Activated CD4-positive, alpha-beta T cell treated with anti-CD3 and anti-CD28 coated beads, Interleukin-2, amount 10 ng/mL, durations not matched to agents 24 days and 14 days (primary cell): Measurements from ENCODE around the gene CGB3. TPM values are rescaled to one million over a fixed set of nuclear protein-coding genes. Genes with fewer than 3 reads are reported as not detected.

Experiments used
- DNase-seq: peaks from one replicate; pipeline ENCODE4 v3.0.0; 2022
- H3K27ac Mint-ChIP-seq: one replicate; pipeline ENCODE4 v1.8.0; 2022; ENCODE audit warnings: mild to moderate bottlenecking, mixed read lengths
- H3K27me3 Mint-ChIP-seq: one replicate; pipeline ENCODE4 v1.8.0; 2022; ENCODE audit warnings: mixed read lengths
- H3K36me3 Mint-ChIP-seq: one replicate; pipeline ENCODE4 v1.8.0; 2022; ENCODE audit warnings: low read depth, mild to moderate bottlenecking, mixed read lengths
- H3K4me1 Mint-ChIP-seq: one replicate; pipeline ENCODE4 v1.8.0; 2021; ENCODE audit warnings: mixed read lengths
- H3K4me3 Mint-ChIP-seq: one replicate; pipeline ENCODE4 v1.8.0; 2022; ENCODE audit warnings: mild to moderate bottlenecking, moderate library complexity, mixed read lengths
- H3K9me3 Mint-ChIP-seq: one replicate; pipeline ENCODE4 v1.8.0; 2021; ENCODE audit warnings: mixed read lengths
- intact Hi-C: fragments of 100-400 bp; cut with micrococcal nuclease; formaldehyde crosslinking; loops from one replicate; pipeline ENCODE4 v1.15.1; 2023
- total RNA-seq: library from RNA; stranded (reverse); gene quantifications from 2 replicates; pipeline ENCODE4 v1.2.3, GENCODE V29; 2022

CGB3 gene
- total RNA-seq, 1 donor from 2014 or later, result not detected

- H3K27ac Mint-ChIP-seq, result no peak overlapping the region
- peaks cover 17% of the 10 kb centered on the region for H3K36me3 Mint-ChIP-seq
- no peak overlapping the region for H3K4me3 Mint-ChIP-seq
- H3K27me3 Mint-ChIP-seq, result peaks cover 24% of the 10 kb centered on the region
- DNase-seq, result no peak
- peaks cover 17% of the 10 kb centered on the region for H3K4me1 Mint-ChIP-seq
- intact Hi-C loops, result no loop called here
- no peaks in the 10 kb centered on the region for H3K9me3 Mint-ChIP-seq
These were observed 7.9 kb downstream of the CGB3 start for GRCh38 chr19:49016067-49016839.

- H3K9me3 Mint-ChIP-seq, result no peaks in the 10 kb centered on the region
- intact Hi-C loops, result no loop called here
- no peak overlapping the region for H3K4me3 Mint-ChIP-seq
- no peak for DNase-seq
- no peak overlapping the region for H3K27ac Mint-ChIP-seq
- H3K36me3 Mint-ChIP-seq, result peaks cover 26% of the 10 kb centered on the region
- H3K27me3 Mint-ChIP-seq, result peaks cover 11% of the 10 kb centered on the region
- H3K4me1 Mint-ChIP-seq, result peaks cover 10% of the 10 kb centered on the region
These were observed 9.3 kb downstream of the CGB3 start for GRCh38 chr19:49014870-49015255.

DNA sequence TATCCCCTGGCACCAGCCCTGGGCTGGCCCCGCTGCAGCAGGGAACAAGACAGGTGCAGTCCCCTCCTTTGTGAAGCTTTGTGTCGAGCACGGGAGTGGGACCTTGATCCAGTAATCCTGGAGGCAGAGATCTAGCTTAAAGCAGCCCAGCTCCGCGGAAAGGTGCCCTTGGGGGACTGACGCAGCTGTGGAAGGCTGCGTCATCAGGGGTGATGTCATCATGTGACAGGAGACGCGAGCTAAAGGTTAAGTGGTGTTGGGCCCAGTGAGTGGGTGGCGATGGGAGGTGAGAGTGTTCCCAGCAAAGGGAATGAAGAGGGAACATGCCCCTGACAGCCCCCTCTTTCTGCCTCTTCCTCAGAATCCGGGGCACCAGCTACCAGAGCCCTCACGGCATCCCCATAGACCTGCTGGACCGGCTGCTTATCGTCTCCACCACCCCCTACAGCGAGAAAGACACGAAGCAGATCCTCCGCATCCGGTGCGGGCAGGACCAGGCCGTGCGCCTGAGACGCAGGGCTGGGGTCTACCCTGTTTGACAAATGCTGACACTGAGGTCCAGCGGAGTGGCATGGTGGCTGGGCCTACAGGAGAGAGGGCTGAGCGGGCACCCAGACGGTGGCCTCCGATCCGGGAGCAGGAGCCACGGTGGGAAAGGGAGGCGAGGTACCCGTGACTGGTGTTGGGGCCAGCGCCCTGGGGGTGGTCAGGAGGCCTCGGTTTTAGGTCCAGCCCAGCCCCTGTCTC is 9.8 kb downstream of the CGB3 start:
- DNase-seq, result no peak
- peaks cover 30% of the 10 kb centered on the region for H3K36me3 Mint-ChIP-seq
- no peak overlapping the region for H3K4me3 Mint-ChIP-seq
- no peaks in the 10 kb centered on the region for H3K9me3 Mint-ChIP-seq
- peaks cover 8% of the 10 kb centered on the region for H3K27me3 Mint-ChIP-seq
- peaks cover 10% of the 10 kb centered on the region for H3K4me1 Mint-ChIP-seq
- intact Hi-C loops, result no loop called here
- no peak overlapping the region for H3K27ac Mint-ChIP-seq

- Mint-ChIP-seq H3K27me3 (no peaks in the 10 kb centered on the region), H3K9me3 (no peaks in the 10 kb centered on the region), H3K4me1 (no peaks in the 10 kb centered on the region), H3K27ac (no peak overlapping the region), H3K4me3 (no peak overlapping the region), H3K36me3 (peaks cover 38% of the 10 kb centered on the region)
- intact Hi-C loops, result no loop called here
- DNase-seq, result no peak
These were observed 12.9 kb downstream of the CGB3 start for GRCh38 chr19:49011194-49011593.

DNA sequence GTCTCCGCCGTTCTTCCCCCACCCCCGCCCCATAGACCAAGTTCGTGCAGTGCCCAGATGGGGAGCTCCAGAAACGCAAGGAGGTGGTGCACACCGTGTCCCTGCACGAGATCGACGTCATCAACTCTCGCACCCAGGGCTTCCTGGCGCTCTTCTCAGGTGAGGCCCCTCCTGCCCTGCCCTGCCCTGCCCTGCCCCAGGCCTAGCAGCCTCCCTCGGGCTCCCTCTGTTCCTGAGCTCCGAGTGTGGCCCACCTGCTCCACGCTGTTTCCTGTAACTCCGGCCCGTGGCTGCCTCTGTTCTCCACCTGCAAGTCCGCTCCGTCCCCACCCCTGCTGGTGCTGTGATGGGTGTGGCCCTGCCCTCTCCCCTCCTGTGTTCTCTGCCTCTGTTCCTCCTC is 13.7 kb downstream of the CGB3 start:
- Mint-ChIP-seq H3K27me3 (no peaks in the 10 kb centered on the region), H3K36me3 (peaks cover 34% of the 10 kb centered on the region), H3K27ac (no peak overlapping the region), H3K9me3 (no peaks in the 10 kb centered on the region), H3K4me3 (no peak overlapping the region), H3K4me1 (no peaks in the 10 kb centered on the region)
- no peak for DNase-seq
- intact Hi-C loops, result no loop called here

- H3K9me3 Mint-ChIP-seq, result no peaks in the 10 kb centered on the region
- DNase-seq, result no peak
- no peaks in the 10 kb centered on the region for H3K4me1 Mint-ChIP-seq
- peaks cover 40% of the 10 kb centered on the region for H3K36me3 Mint-ChIP-seq
- H3K27ac Mint-ChIP-seq, result no peak overlapping the region
- intact Hi-C loops, result no loop called here
- no peak overlapping the region for H3K4me3 Mint-ChIP-seq
- H3K27me3 Mint-ChIP-seq, result no peaks in the 10 kb centered on the region
These were observed 14.3 kb downstream of the CGB3 start for GRCh38 chr19:49009828-49010227.

- H3K27me3 Mint-ChIP-seq, result no peaks in the 10 kb centered on the region
- peaks cover 45% of the 10 kb centered on the region for H3K36me3 Mint-ChIP-seq
- no peaks in the 10 kb centered on the region for H3K4me1 Mint-ChIP-seq
- no peak overlapping the region for H3K4me3 Mint-ChIP-seq
- no peak overlapping the region for H3K27ac Mint-ChIP-seq
- DNase-seq, result no peak
- H3K9me3 Mint-ChIP-seq, result no peaks in the 10 kb centered on the region
- intact Hi-C loops, result no loop called here
These were observed 17.2 kb downstream of the CGB3 start for GRCh38 chr19:49006905-49007304.

DNA sequence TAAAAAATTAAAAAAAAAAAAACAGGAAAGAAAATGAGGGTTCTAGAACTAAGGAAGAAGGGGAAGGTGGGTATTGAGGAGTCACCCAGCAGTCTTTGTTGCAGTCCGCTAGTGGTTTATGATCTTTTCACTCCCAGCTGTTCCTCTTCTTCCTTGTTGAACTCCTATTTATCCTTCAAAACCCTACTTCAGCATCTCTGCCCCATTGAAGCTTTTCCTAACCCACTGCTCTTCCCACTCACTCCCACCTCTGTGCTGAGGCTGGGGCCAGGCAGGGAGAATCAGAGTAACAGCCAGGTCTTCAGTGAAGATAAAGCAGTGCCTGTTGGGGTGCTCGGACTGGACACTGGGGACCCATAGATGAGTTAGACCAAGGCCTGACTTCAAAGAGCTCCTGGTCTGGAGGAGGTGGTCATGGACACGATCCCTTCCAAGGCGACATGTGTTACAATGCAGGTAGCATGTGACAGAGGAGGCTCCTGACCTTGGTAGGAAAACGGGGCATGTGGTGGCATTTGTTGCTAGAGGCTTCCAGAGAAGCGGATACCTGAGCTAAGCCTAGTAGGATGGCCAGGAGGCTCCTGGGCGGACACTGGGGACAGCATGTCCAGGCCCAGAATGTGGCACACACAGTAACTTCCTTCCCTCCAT is 19.0 kb downstream of the CGB3 start:
- Mint-ChIP-seq H3K4me3 (no peak overlapping the region), H3K4me1 (no peaks in the 10 kb centered on the region), H3K9me3 (no peaks in the 10 kb centered on the region), H3K36me3 (peaks cover 36% of the 10 kb centered on the region), H3K27me3 (no peaks in the 10 kb centered on the region), H3K27ac (no peak overlapping the region)
- intact Hi-C loops, result no loop called here
- no peak for DNase-seq

DNA sequence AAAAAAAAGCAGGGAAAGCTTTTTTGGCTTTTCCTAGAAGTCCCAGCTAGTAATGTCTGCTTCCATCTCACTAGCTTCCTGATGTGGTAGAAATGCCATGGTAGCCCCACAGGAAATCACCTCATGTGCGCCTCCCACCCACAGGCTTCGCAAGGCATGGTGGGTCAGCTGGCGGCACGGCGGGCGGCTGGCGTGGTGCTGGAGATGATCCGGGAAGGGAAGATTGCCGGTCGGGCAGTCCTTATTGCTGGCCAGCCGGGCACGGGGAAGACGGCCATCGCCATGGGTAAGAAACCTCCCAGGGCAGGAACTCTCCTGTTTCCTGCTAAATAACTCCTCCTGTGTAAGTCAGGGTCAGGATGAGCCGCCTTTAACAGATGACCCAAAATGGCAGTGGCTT is 20.0 kb downstream of the CGB3 start:
- no peaks in the 10 kb centered on the region for H3K9me3 Mint-ChIP-seq
- intact Hi-C loops, result no loop called here
- H3K36me3 Mint-ChIP-seq, result peaks cover 37% of the 10 kb centered on the region
- no peak for DNase-seq
- no peak overlapping the region for H3K4me3 Mint-ChIP-seq
- peaks cover 6% of the 10 kb centered on the region for H3K4me1 Mint-ChIP-seq
- H3K27ac Mint-ChIP-seq, result no peak overlapping the region
- H3K27me3 Mint-ChIP-seq, result no peaks in the 10 kb centered on the region

GRCh38 chr19:48999481-49000325 is 24.4 kb downstream of the CGB3 start:
- Mint-ChIP-seq H3K4me1 (peaks cover 24% of the 10 kb centered on the region), H3K36me3 (peaks cover 33% of the 10 kb centered on the region)
- intact Hi-C loops, result no loop called here

DNA sequence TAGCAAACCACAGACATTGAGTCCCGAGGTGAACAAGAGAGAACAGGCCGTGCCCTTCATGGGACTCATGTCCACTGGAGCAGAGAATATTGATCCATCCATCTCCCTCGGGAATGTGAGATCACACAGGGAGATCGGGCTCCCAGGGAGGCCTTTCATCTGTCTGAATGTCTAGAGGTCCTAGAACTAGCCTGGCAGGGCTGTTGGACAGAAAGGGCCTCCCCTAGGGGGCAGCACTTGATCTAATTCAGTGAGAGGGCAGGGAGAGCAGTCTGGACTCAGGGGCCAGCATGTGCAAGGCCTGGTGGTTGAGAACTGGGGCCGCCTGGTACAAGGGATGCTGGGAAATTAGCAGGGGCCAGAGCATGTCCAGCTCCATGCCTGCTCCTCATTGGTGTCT is 26.2 kb downstream of the CGB3 start:
- Mint-ChIP-seq H3K4me3 (no peak overlapping the region), H3K36me3 (peaks cover 28% of the 10 kb centered on the region), H3K27ac (no peak overlapping the region), H3K27me3 (no peaks in the 10 kb centered on the region), H3K9me3 (no peaks in the 10 kb centered on the region), H3K4me1 (peaks cover 31% of the 10 kb centered on the region)
- peak; percentile 88 for DNase-seq
- intact Hi-C loops, result no loop called here

More at GRCh38 chr19:48999481-49000325, 24.4 kb downstream of the CGB3 start:
- DNase-seq, result peak; percentile 90
- H3K27ac Mint-ChIP-seq, result no peak overlapping the region
- H3K27me3 Mint-ChIP-seq, result no peaks in the 10 kb centered on the region
- H3K9me3 Mint-ChIP-seq, result no peaks in the 10 kb centered on the region
- no peak overlapping the region for H3K4me3 Mint-ChIP-seq

DNA sequence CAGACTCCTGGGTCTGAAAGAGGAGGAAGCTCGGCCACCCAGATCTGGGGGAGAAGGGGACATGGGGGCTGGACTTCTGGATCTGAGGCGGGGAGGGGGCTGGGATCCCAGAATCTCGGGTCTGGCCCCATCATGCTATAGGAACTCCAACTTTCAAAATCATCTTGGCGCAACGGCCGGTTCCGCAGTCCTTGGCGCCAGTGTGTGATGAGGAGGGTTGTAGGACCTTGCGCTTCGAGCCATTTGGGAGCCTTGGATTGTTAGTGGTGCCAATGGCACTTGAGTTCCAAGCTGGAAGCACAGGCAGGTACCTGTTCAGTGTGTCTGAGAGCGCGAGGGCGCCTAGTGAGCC is 30.1 kb downstream of the CGB3 start:
- H3K27ac Mint-ChIP-seq, result peak overlapping the region; percentile 97

GRCh38 chr19:48993175-48994034 is 30.7 kb downstream of the CGB3 start, which contains the start of the genes GYS1 and RUVBL2:
Gene GYS1 (minus strand): TSS chr19:48993309. CDS start chr19:48993112, 197 bp downstream.
Gene RUVBL2 (plus strand): TSS chr19:48993887. CDS start chr19:48993912, 25 bp downstream.
- Mint-ChIP-seq H3K27ac (peak within 1 kb of the TSS; percentile 97), H3K4me3 (peak within 1 kb of the TSS; percentile 92), H3K36me3 (peaks cover 28% of the 10 kb centered on the region), H3K27me3 (no peaks in the 10 kb centered on the region), H3K9me3 (no peaks in the 10 kb centered on the region), H3K4me1 (peaks cover 40% of the 10 kb centered on the region)
- DNase-seq, result peak; percentile 100
- intact Hi-C loops, result loop anchor here (1.0 to 5.0 kb wide), 7 partner anchors 15 to 356 kb away; partner anchors contain the start of genes BAX, C19orf73, DBP and FTL

More for the DNA sequence above, 30.1 kb downstream of the CGB3 start:
- Mint-ChIP-seq H3K4me1 (peaks cover 40% of the 10 kb centered on the region), H3K4me3 (peak overlapping the region; percentile 92), H3K27me3 (no peaks in the 10 kb centered on the region), H3K36me3 (peaks cover 24% of the 10 kb centered on the region), H3K9me3 (no peaks in the 10 kb centered on the region)
- intact Hi-C loops, result loop anchor here (5.0 kb wide), 1 partner anchor 357 kb away; the partner anchor contains the start of gene DBP
- no peak for DNase-seq
